ENCODE measurements around the gene ACOX1. TPM values are rescaled to one million over a fixed set of nuclear protein-coding genes. Genes with fewer than 3 reads are reported as not detected.

ACOX1 gene
- total RNA-seq, 1 experiment from 2014 or later: 50.2 TPM

GRCh38 chr17:76022973-76023899 lies 44.3 kb upstream of the ACOX1 start:
- peak overlapping the region; percentile 11; the same call in 1 of the 2 replicates for H3K27ac ChIP-seq (ENCODE audit: low read depth, low read length)
- H3K9ac ChIP-seq (ENCODE audit: low read length): no peak overlapping the region
- no peak for DNase-seq (ENCODE audit: low read depth, low spot score)
- TF ChIP-seq SP1 (IDR thresholded peaks at IDR 0.05; ENCODE audit: low read depth) (no peak), REST (IDR thresholded peaks at IDR 0.05; ENCODE audit: low read depth) (no peak), SRF (IDR thresholded peaks at IDR 0.05; ENCODE audit: low read depth) (no peak), EZH2phosphoT487 (IDR thresholded peaks at IDR 0.05; ENCODE audit: borderline replicate concordance) (no peak), EZH2 (IDR thresholded peaks at IDR 0.05) (no peak), CTCF (IDR thresholded peaks at IDR 0.05 in 2 of 3, conservative IDR thresholded peaks at IDR 0.05 in 1 of 3; ENCODE audit: borderline replicate concordance in 1 of 3, insufficient read depth in 1 of 3, low read depth in 2 of 3, low read length in 2 of 3) (no peak), ZNF274 (IDR thresholded peaks at IDR 0.05; ENCODE audit: low read depth, low read length) (no peak), YY1 (IDR thresholded peaks at IDR 0.05; ENCODE audit: extremely low read depth, insufficient replicate concordance, low read depth, low read length) (no peak), SIN3A (IDR thresholded peaks at IDR 0.05; ENCODE audit: low read depth) (no peak)
- no peak overlapping the region for H3K4me3 ChIP-seq (replicated peaks in 1 of 2; ENCODE audit: low read depth in 1 of 2, low read length in 2 of 2)
- no peaks in the 10 kb centered on the region for H3K9me2 ChIP-seq (ENCODE audit: insufficient read depth)
- intact Hi-C loops (cut with micrococcal nuclease): no loop called here
- POLR2A ChIA-PET: no interaction called here
- H4K20me1 ChIP-seq (ENCODE audit: insufficient read depth): no peaks in the 10 kb centered on the region
- peaks cover 36% of the 10 kb centered on the region for H3K79me2 ChIP-seq (ENCODE audit: insufficient read depth, low read length)
- H3K4me2 ChIP-seq (ENCODE audit: low read length): no peak overlapping the region
- no peaks in the 10 kb centered on the region for H3K27me3 ChIP-seq (ENCODE audit: insufficient read depth, low read length)
- no peaks in the 10 kb centered on the region for H3K9me3 ChIP-seq (ENCODE audit: control insufficient read depth in 1 of 2, insufficient read depth in 1 of 2, low read depth in 1 of 2, low read length in 2 of 2)
- H2AFZ ChIP-seq (ENCODE audit: low read depth, low read length, poor library complexity, severe bottlenecking): no peak overlapping the region
- no peak for ATAC-seq
- CTCF ChIA-PET: no interaction called here
- peaks cover 24 to 25% of the 10 kb centered on the region in 2 experiments for H3K36me3 ChIP-seq (ENCODE audit: control insufficient read depth in 1 of 2, insufficient read depth in 2 of 2, low read length in 2 of 2)
- RAD21 ChIA-PET (ENCODE audit: low non-redundant PET in 1 of 2, low total read pairs in 2 of 2, uncharacterized antibody in 2 of 2, unreplicated experiment in 2 of 2): interaction anchor here in 1 of 2 experiments (0.5 kb wide), 1 partner anchor 260 kb away, joined by 3 read pairs; no protein-coding TSS in a partner anchor
- peaks cover 15 to 28% of the 10 kb centered on the region in 2 experiments for H3K4me1 ChIP-seq (ENCODE audit: control insufficient read depth in 1 of 2, insufficient read depth in 2 of 2, low read length in 2 of 2)
- no TSS peak for BruUV-seq (replicated peaks)

Measured in HCT116 (cell line).